ENCODE results near the gene BMPR1A.
"Not testable (repeated sequence)": the region's sequence is repeated elsewhere in the genome, so short reads cannot be mapped to it uniquely, and the experiment has no call there.

The BMPR1A gene

DNA sequence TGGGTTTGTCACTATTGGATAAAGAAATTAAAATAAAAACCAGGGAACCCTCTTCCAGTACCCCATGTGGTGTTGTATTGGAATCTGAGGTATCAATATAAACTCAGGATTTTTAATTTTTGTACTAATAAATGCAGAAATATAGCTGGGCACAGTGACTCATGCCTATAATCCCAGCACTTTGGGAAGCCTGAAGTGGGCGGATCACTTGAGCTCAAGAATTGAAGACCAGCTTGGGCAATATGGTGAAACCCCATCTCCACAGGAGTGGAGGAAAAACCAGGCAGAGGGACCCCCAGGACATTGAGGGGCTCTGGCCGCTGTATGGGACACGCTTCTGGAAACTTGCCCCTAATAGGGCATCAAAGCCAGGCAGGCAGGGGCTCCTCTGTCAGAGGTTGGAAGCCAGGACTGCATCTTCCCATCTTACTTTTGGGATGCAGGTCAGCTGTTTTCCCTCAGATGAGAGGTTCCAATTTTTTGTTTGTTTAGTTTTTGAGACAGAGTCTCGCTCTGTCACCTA, 222.9 kb downstream of the BMPR1A start:
- Histone ChIP-seq H4K91ac (ENCODE audit: low read depth, low read length) (no peak overlapping the region), H3K4me3 (ENCODE audit: low read depth, low read length) (no peak overlapping the region), H3K9me3 (ENCODE audit: insufficient read depth, low read depth, low read length) (no peaks in the 10 kb centered on the region), H2BK12ac (ENCODE audit: low read length) (no peak overlapping the region), H4K8ac (ENCODE audit: low read depth, low read length) (no peak overlapping the region), H3K36me3 (ENCODE audit: control insufficient read depth in 1 of 2, insufficient read depth in 2 of 2, low read length in 2 of 2) (no peaks in the 10 kb centered on the region), H3K79me2 (ENCODE audit: control insufficient read depth, insufficient read depth, low read length, poor library complexity) (no peaks in the 10 kb centered on the region), H3K27ac (ENCODE audit: low read depth, low read length) (no peak overlapping the region), H2AFZ (ENCODE audit: insufficient read depth, low read length, poor library complexity) (no peak overlapping the region), H3K4ac (ENCODE audit: low read depth, low read length) (no peak overlapping the region), H2BK5ac (ENCODE audit: low read depth, low read length, poor library complexity) (no peak overlapping the region), H3K4me1 (ENCODE audit: control insufficient read depth in 1 of 2, insufficient read depth in 2 of 2, low read length in 2 of 2) (peaks cover 0 to 1% of the 10 kb centered on the region in 2 experiments), H3K14ac (ENCODE audit: low read length) (no peak overlapping the region), H2BK120ac (ENCODE audit: insufficient read depth, low read length, poor library complexity) (no peak overlapping the region), H4K12ac (ENCODE audit: low read depth, low read length) (no peak overlapping the region), H2AK5ac (ENCODE audit: low read length) (no peak overlapping the region), H3K79me1 (ENCODE audit: low read length) (no peaks in the 10 kb centered on the region), H3K27me3 (ENCODE audit: insufficient read depth, low read length) (no peaks in the 10 kb centered on the region), H3K23ac (ENCODE audit: low read length) (no peak overlapping the region), H3K18ac (ENCODE audit: low read length) (no peak overlapping the region), H3K9ac (ENCODE audit: low read length) (no peak overlapping the region), H3K4me2 (ENCODE audit: low read length) (no peak overlapping the region)
- DNase-seq = no peak
- WGBS (ENCODE audit: extremely low coverage, insufficient coverage, insufficient read length) = no CpG with 5 or more reads among the region's 4 CpGs

DNA sequence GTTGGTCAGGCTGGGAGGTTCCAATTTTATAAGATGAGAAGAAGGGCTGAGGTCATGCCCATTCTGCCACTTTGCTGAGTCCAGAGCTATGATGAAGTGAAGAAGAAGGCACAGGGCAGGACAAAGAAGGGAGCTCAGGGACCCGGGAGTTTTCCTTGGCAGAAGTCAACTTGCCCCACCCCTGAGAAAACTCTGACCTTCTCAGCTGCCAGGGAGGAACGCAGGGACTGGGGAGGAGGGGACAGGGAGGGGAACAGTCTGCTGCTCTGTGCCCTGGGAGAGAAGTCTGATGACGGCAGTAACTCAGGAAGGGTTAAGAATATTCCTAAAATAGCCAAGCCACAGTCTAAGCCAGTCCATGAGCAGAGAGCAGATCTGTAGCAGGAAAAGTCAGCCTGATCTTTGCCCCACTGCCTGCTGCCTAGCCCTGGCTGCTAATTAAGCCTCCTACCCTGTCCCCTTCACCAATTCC, 223.6 kb downstream of the BMPR1A start:
- Histone ChIP-seq H2AK5ac (ENCODE audit: low read length) (no peak overlapping the region), H3K23ac (ENCODE audit: low read length) (no peak overlapping the region), H3K9me3 (ENCODE audit: insufficient read depth, low read depth, low read length) (no peaks in the 10 kb centered on the region), H3K4me1 (ENCODE audit: control insufficient read depth in 1 of 2, insufficient read depth in 2 of 2, low read length in 2 of 2) (no peaks in the 10 kb centered on the region), H3K4ac (ENCODE audit: low read depth, low read length) (no peak overlapping the region), H2AFZ (ENCODE audit: insufficient read depth, low read length, poor library complexity) (no peak overlapping the region), H3K79me1 (ENCODE audit: low read length) (no peaks in the 10 kb centered on the region), H4K91ac (ENCODE audit: low read depth, low read length) (no peak overlapping the region), H2BK5ac (ENCODE audit: low read depth, low read length, poor library complexity) (no peak overlapping the region), H2BK120ac (ENCODE audit: insufficient read depth, low read length, poor library complexity) (no peak overlapping the region), H3K79me2 (ENCODE audit: control insufficient read depth, insufficient read depth, low read length, poor library complexity) (no peaks in the 10 kb centered on the region), H4K12ac (ENCODE audit: low read depth, low read length) (no peak overlapping the region), H3K4me2 (ENCODE audit: low read length) (no peak overlapping the region), H3K9ac (ENCODE audit: low read length) (no peak overlapping the region), H3K14ac (ENCODE audit: low read length) (no peak overlapping the region), H3K27ac (ENCODE audit: low read depth, low read length) (no peak overlapping the region), H2BK12ac (ENCODE audit: low read length) (no peak overlapping the region), H4K8ac (ENCODE audit: low read depth, low read length) (no peak overlapping the region), H3K4me3 (ENCODE audit: low read depth, low read length) (no peak overlapping the region), H3K18ac (ENCODE audit: low read length) (no peak overlapping the region), H3K36me3 (ENCODE audit: control insufficient read depth in 1 of 2, insufficient read depth in 2 of 2, low read length in 2 of 2) (no peaks in the 10 kb centered on the region), H3K27me3 (ENCODE audit: insufficient read depth, low read length) (no peaks in the 10 kb centered on the region)
- DNase-seq = no peak
- no CpG with 5 or more reads among the region's 3 CpGs for WGBS (ENCODE audit: extremely low coverage, insufficient coverage, insufficient read length)

DNA sequence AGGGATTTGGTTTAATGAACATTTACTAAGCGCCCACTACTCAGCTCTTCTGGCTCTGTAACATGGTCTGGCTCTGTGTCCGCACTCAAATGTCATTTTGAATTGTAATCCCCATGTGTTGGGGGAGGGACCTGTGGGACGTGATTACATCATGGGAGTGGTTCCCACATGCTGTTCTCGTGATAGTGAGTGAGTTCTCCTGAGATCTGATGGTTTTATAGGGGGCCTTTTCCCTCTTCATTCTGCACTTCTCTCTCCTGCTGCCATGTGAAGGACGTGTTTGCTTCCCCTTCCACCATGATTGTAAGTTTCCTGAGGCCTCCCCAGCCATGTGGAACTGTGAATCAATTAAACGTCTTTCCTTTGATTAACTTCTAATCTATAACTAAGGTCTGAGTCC, 224.6 kb downstream of the BMPR1A start:
- H3K27me3 ChIP-seq (ENCODE audit: insufficient read depth, low read length); H3K79me2 ChIP-seq (ENCODE audit: control insufficient read depth, insufficient read depth, low read length, poor library complexity); H3K27ac ChIP-seq (ENCODE audit: low read depth, low read length); H2BK5ac ChIP-seq (ENCODE audit: low read depth, low read length, poor library complexity); H2AK5ac ChIP-seq (ENCODE audit: low read length); H3K9me3 ChIP-seq (ENCODE audit: insufficient read depth, low read depth, low read length); H3K79me1 ChIP-seq (ENCODE audit: low read length); H2BK12ac ChIP-seq (ENCODE audit: low read length); H3K4me1 ChIP-seq (ENCODE audit: control insufficient read depth in 1 of 2, insufficient read depth in 2 of 2, low read length in 2 of 2); H3K23ac ChIP-seq (ENCODE audit: low read length); H3K9ac ChIP-seq (ENCODE audit: low read length); H3K4ac ChIP-seq (ENCODE audit: low read depth, low read length); H2BK120ac ChIP-seq (ENCODE audit: insufficient read depth, low read length, poor library complexity); H4K91ac ChIP-seq (ENCODE audit: low read depth, low read length); H3K36me3 ChIP-seq (ENCODE audit: control insufficient read depth in 1 of 2, insufficient read depth in 2 of 2, low read length in 2 of 2); H3K4me3 ChIP-seq (ENCODE audit: low read depth, low read length); H3K14ac ChIP-seq (ENCODE audit: low read length); H4K12ac ChIP-seq (ENCODE audit: low read depth, low read length); H3K4me2 ChIP-seq (ENCODE audit: low read length); H2AFZ ChIP-seq (ENCODE audit: insufficient read depth, low read length, poor library complexity); H3K18ac ChIP-seq (ENCODE audit: low read length); DNase-seq; H4K8ac ChIP-seq (ENCODE audit: low read depth, low read length): not testable (repeated sequence)
- no CpG with 5 or more reads among the region's 6 CpGs for WGBS (ENCODE audit: extremely low coverage, insufficient coverage, insufficient read length)

DNA sequence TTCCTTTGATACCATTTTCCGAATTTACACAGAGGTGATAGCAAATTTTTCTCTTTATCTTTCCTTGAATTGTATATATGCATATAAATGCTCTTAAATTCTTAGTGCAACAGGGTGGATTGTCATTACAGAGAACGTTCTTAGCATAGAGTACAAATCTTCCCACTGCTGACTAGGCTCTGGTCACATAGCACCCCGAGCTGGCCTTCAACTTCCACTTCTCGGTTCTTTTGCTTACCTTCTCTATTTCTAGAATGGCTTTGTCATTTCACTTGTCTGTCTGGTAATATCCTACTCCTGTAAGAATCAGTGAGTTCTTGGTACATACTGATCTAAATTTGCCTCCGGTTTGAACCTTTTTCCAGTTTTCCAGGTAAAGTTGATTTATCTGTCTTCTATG, 225.3 kb downstream of the BMPR1A start:
- H3K14ac ChIP-seq (ENCODE audit: low read length) = no peak overlapping the region
- H2AK5ac ChIP-seq (ENCODE audit: low read length) = no peak overlapping the region
- no CpG with 5 or more reads among the region's 5 CpGs for WGBS (ENCODE audit: extremely low coverage, insufficient coverage, insufficient read length)
- H3K27me3 ChIP-seq (ENCODE audit: insufficient read depth, low read length) = no peaks in the 10 kb centered on the region
- H2BK12ac ChIP-seq (ENCODE audit: low read length) = no peak overlapping the region
- H4K12ac ChIP-seq (ENCODE audit: low read depth, low read length) = no peak overlapping the region
- H3K4me1 ChIP-seq (ENCODE audit: control insufficient read depth in 1 of 2, insufficient read depth in 2 of 2, low read length in 2 of 2) = no peaks in the 10 kb centered on the region
- no peak overlapping the region for H4K8ac ChIP-seq (ENCODE audit: low read depth, low read length)
- DNase-seq = no peak
- no peaks in the 10 kb centered on the region for H3K79me1 ChIP-seq (ENCODE audit: low read length)
- H3K79me2 ChIP-seq (ENCODE audit: control insufficient read depth, insufficient read depth, low read length, poor library complexity) = no peaks in the 10 kb centered on the region
- no peak overlapping the region for H3K23ac ChIP-seq (ENCODE audit: low read length)
- no peak overlapping the region for H2AFZ ChIP-seq (ENCODE audit: insufficient read depth, low read length, poor library complexity)
- H3K4me3 ChIP-seq (ENCODE audit: low read depth, low read length) = no peak overlapping the region
- H4K91ac ChIP-seq (ENCODE audit: low read depth, low read length) = no peak overlapping the region
- H3K27ac ChIP-seq (ENCODE audit: low read depth, low read length) = no peak overlapping the region
- H3K4me2 ChIP-seq (ENCODE audit: low read length) = no peak overlapping the region
- H3K9ac ChIP-seq (ENCODE audit: low read length) = no peak overlapping the region
- no peak overlapping the region for H3K18ac ChIP-seq (ENCODE audit: low read length)
- no peaks in the 10 kb centered on the region for H3K9me3 ChIP-seq (ENCODE audit: insufficient read depth, low read depth, low read length)
- no peaks in the 10 kb centered on the region for H3K36me3 ChIP-seq (ENCODE audit: control insufficient read depth in 1 of 2, insufficient read depth in 2 of 2, low read length in 2 of 2)
- H2BK5ac ChIP-seq (ENCODE audit: low read depth, low read length, poor library complexity) = no peak overlapping the region
- no peak overlapping the region for H3K4ac ChIP-seq (ENCODE audit: low read depth, low read length)
- H2BK120ac ChIP-seq (ENCODE audit: insufficient read depth, low read length, poor library complexity) = no peak overlapping the region

Data from trophoblast cell (in vitro differentiated cells and primary cell).